Tibial artery (tissue), 4 donors: ENCODE results near the gene CLHC1.
"Not testable (repeated sequence)": the region's sequence is repeated elsewhere in the genome, so short reads cannot be mapped to it uniquely, and the experiment has no call there.

Experiments used
- DNase-seq, 2 donors: peaks; one replicate each; pipeline ENCODE4 v3.0.0-alpha.2; 2019
- H3K27ac ChIP-seq, 2 donors: fragments of 200-600 bp; sonication (generic) in 1 of 2; 1 replicate in 1 of 2; 2 replicates in 1 of 2; pipeline ENCODE4 v1.5.1; 2018 to 2019; ENCODE audit warnings: mild to moderate bottlenecking in 1 of 2
- H3K27me3 ChIP-seq, 2 donors: fragments of 200-600 bp; sonication (generic) in 1 of 2; one replicate each; pipeline versions ENCODE4 v1.5.1 to v1.6.0; 2016 to 2019
- H3K36me3 ChIP-seq, 3 donors: fragments of 200-600 bp; sonication (generic) in 2 of 3; one replicate each; pipeline ENCODE4 v1.5.1; 2016 to 2019; ENCODE audit warnings: mild to moderate bottlenecking in 2 of 3
- H3K4me1 ChIP-seq, 4 donors: fragments of 200-600 bp; sonication (generic) in 2 of 4; 1 replicate in 3 of 4; 2 replicates in 1 of 4; pipeline ENCODE4 v1.5.1; 2016 to 2019
- H3K4me3 ChIP-seq, 2 donors: fragments of 200-600 bp; sonication (generic) in 1 of 2; 1 replicate in 1 of 2; 2 replicates in 1 of 2; pipeline ENCODE4 v1.5.1; 2018 to 2019; ENCODE audit warnings: mild to moderate bottlenecking in 2 of 2
- H3K9me3 ChIP-seq, 3 donors: fragments of 200-600 bp; sonication (generic) in 1 of 3; one replicate each; pipeline ENCODE4 v1.5.1; 2016 to 2019
- intact Hi-C: fragments of 100-400 bp; cut with DNase I; formaldehyde crosslinking; loops from one replicate; pipeline ENCODE4 v1.15.0; 2023; ENCODE audit warnings: low total_unique reads
- TF ChIP-seq, protein P1 (sequence below), 2 experiments: fragments of 200-600 bp in 1 of 2; fragments of 450-650 bp in 1 of 2; IDR thresholded peaks; one replicate each; pipeline ENCODE4 v1.5.1; 2017 to 2019; ENCODE audit warnings: antibody characterized with exemption in 2 of 2, mild to moderate bottlenecking in 1 of 2, moderate library complexity in 1 of 2

CLHC1 gene

DNA sequence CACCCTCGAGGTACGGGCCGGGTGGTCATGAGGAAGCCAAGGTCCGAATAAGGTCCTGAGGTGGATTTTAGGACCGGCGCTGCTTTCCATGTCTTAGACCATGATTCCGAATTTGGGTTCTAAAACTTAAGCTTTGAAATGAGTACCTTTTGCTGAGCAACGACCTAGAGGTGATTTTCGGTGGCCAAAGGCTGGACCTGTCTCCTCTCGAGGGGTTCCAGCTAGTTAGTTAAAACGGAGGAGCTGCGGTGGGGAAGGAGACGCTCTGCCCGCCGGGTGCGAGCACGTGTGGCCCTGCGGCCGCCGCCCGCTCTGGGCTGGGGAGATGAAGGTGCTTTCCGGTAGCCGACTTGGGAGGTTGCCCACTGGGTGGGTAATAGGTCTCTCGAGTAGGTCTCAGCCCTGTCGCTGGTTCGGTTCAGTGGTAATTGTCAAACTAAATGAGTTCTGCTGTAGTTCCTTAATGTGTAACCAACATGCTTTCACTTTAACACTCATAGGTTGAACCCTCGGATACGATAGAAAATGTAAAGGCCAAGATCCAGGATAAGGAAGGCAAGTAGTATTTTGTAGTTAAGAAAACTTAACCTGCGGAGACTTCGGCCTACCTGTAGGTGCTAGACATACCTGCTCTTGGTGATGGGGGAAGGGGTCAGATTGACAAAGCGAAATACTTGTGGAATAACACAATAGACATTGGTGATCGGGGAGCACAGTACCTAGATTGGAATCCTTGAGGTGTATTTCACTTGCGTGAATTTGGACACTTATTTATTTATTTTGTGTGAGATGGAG is 967 bp upstream of the CLHC1 start:
- Histone ChIP-seq H3K9me3 (no peaks in the 10 kb centered on the region), H3K36me3 (peaks cover 32 to 43% (median 36%) of the 10 kb centered on the region in 3 donors), H3K4me1 (peaks cover 0 to 29% (median 20%) of the 10 kb centered on the region in 4 donors), H3K4me3 (peak overlapping the region; percentile 64 to 84), H3K27me3 (no peaks in the 10 kb centered on the region), H3K27ac (peak overlapping the region; percentile 87 to 91)
- intact Hi-C loops, result loop anchor here (10.0 kb wide), 1 partner anchor 192 kb away; no protein-coding TSS in a partner anchor
- TF ChIP-seq, protein P1, sequence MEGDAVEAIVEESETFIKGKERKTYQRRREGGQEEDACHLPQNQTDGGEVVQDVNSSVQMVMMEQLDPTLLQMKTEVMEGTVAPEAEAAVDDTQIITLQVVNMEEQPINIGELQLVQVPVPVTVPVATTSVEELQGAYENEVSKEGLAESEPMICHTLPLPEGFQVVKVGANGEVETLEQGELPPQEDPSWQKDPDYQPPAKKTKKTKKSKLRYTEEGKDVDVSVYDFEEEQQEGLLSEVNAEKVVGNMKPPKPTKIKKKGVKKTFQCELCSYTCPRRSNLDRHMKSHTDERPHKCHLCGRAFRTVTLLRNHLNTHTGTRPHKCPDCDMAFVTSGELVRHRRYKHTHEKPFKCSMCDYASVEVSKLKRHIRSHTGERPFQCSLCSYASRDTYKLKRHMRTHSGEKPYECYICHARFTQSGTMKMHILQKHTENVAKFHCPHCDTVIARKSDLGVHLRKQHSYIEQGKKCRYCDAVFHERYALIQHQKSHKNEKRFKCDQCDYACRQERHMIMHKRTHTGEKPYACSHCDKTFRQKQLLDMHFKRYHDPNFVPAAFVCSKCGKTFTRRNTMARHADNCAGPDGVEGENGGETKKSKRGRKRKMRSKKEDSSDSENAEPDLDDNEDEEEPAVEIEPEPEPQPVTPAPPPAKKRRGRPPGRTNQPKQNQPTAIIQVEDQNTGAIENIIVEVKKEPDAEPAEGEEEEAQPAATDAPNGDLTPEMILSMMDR (IDR thresholded peaks at IDR 0.05), result no peak
- peak; percentile 36 to 66 for DNase-seq

DNA sequence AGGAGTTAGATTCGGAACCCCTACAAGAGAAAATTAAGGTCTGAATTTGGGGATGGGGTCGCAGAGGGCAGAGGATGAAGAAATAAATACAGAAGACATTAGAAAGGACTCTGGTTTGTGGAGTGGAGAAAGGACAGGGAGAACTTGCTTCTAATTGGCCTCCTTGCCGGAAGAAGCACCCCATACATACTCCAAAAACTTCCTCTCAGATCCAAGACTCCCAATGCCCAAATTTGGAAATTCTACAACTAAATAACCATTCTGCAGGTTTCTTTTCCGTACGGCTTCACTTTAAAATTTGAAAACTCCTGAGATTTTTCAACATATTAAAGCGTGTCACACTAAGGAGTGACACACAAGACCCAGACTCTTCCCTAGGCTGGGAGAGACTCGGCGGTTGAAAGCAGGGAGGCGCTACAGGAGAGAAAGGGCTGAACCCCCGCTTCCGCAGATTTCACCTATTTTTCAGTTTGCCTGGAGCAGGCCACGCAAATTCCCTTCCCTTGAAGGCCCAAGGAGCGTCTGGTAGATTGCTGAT is 478 bp downstream of the CLHC1 start:
- TF ChIP-seq, protein P1 (IDR thresholded peaks at IDR 0.05), result no peak

DNA sequence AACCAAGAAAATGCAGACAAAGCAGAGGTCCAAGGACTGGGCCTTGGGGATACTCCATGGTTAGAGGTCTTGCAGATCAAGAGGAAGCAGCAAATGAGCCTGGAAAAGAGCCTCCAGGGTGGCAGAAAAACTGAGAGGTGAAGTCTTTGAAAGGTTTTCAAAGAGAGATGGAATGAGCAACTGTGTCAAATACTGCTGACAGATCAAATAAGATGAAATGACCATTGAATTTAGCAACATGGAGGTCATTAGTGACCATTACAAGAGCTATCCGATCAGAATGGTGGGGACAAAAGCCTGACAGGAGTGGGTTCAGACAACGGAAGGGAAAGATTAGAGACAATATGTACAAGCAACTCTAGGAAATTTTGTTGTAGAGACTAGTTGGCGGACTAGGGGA is 1.5 kb downstream of the CLHC1 start:
- intact Hi-C loops, result loop anchor here (10.0 kb wide), 1 partner anchor 194 kb away; no protein-coding TSS in a partner anchor
- Histone ChIP-seq H3K27ac (no peak overlapping the region), H3K9me3 (no peaks in the 10 kb centered on the region), H3K4me3 (no peak overlapping the region), H3K4me1 (peaks cover 0 to 29% (median 20%) of the 10 kb centered on the region in 4 donors), H3K36me3 (peaks cover 17 to 20% (median 18%) of the 10 kb centered on the region in 3 donors), H3K27me3 (no peaks in the 10 kb centered on the region)
- TF ChIP-seq, protein P1 (IDR thresholded peaks at IDR 0.05), result no peak
- DNase-seq, result no peak

More for the DNA sequence above, 478 bp downstream of the CLHC1 start:
- peak overlapping the region; percentile 87 to 91 for H3K27ac ChIP-seq
- intact Hi-C loops, result loop anchor here (10.0 kb wide), 1 partner anchor 193 kb away; no protein-coding TSS in a partner anchor
- DNase-seq, result no peak
- H3K4me3 ChIP-seq, result peak overlapping the region; percentile 64 to 84
- H3K27me3 ChIP-seq, result no peaks in the 10 kb centered on the region
- H3K4me1 ChIP-seq, result peaks cover 0 to 29% (median 20%) of the 10 kb centered on the region in 4 donors
- H3K9me3 ChIP-seq, result no peaks in the 10 kb centered on the region
- peaks cover 26 to 31% (median 28%) of the 10 kb centered on the region in 3 donors for H3K36me3 ChIP-seq

DNA sequence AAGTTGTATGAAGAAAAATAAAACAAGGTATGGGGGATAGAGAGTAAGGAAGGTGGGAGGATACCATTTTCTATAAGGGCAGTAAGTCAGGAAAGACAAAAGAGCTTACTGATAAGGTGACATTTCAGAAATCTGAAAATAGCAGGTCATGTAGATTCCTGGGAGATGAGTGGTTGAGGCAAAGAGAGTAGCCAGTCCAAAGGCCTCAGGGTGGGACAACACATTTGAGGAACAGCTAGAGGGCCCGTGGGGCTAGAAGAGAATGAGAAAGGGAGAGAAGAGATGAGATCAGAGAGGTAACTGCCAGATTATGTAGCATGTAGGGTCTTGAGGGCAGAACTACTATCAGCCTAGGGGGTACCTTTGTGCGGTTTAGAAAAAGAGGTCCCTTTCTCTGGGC is 2.9 kb downstream of the CLHC1 start:
- no peak overlapping the region for H3K4me3 ChIP-seq
- H3K27me3 ChIP-seq, result no peaks in the 10 kb centered on the region
- TF ChIP-seq, protein P1 (IDR thresholded peaks at IDR 0.05), result no peak
- no peak overlapping the region for H3K27ac ChIP-seq
- intact Hi-C loops, result no loop called here
- H3K4me1 ChIP-seq, result peaks cover 0 to 25% (median 14%) of the 10 kb centered on the region in 4 donors
- no peak for DNase-seq
- H3K36me3 ChIP-seq, result peaks cover 4 to 7% (median 5%) of the 10 kb centered on the region in 3 donors
- H3K9me3 ChIP-seq, result no peaks in the 10 kb centered on the region

DNA sequence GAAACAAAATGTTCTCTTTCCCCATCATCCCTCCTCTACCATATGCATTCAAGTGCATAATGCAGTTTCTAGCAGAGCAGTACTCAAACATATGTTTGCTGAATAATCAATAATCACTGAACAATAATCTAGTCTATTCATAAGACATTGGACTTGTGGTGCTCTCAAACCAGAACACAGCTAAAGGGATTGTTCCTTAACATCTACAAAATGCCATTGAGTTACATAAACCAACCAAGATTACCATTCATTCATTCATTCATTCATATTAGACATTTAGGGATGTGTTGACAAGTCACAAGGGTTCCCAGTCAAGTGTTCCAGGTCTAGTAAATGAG is 3.9 kb downstream of the CLHC1 start:
- TF ChIP-seq, protein P1 (IDR thresholded peaks at IDR 0.05), result no peak
- no peak for DNase-seq
- Histone ChIP-seq H3K27ac (no peak overlapping the region), H3K36me3 (no peaks in the 10 kb centered on the region), H3K4me3 (no peak overlapping the region), H3K9me3 (no peaks in the 10 kb centered on the region), H3K4me1 (peaks cover 0 to 14% (median 4%) of the 10 kb centered on the region in 4 donors), H3K27me3 (no peaks in the 10 kb centered on the region)
- intact Hi-C loops, result no loop called here

DNA sequence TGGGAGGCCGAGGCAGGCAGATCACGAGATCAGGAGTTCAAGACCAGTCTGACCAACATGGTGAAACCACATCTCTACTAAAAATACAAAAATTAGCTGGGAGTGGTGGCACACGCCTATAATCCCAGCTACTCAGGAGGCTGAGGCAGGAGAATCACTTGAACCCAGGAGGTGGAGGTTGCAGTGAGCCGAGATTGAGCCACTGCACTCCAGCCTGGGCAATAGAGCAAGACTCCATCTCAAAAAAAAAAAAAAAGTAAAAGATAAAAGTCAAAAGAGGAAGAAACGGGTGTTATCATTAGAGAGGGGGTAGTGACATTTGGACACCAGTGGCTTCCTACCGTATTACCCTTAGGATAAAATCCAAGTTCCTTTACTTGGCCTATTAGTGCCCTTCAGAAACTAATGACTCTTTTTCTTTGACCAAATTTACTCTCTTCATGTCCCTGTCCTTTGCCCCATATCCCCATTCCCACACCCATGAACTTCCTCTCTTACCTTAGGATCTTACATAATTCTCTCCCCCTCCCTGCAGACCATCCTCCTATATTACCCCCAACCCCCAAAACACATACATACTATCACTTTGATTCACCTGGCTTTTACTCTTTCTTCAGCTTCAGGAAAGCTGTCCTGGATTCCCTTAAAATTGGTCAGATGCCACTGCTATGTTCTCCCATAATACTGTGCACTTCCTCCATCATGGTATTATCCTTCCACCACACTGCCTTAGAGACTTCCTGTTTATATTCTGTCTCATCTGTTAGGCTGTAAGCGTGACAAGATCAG is 4.5 kb downstream of the CLHC1 start:
- H3K4me1 ChIP-seq, result peaks cover 0 to 12% (median 6%) of the 10 kb centered on the region in 4 donors
- H3K9me3 ChIP-seq, H3K27me3 ChIP-seq, H3K4me3 ChIP-seq, H3K27ac ChIP-seq, intact Hi-C loops, DNase-seq, H3K36me3 ChIP-seq: not testable (repeated sequence)
